M059J (cell line): ENCODE results near the gene ST6GALNAC5. TPM values are rescaled to one million over a fixed set of nuclear protein-coding genes. Genes with fewer than 3 reads are reported as not detected.
"Not testable (repeated sequence)": the region's sequence is repeated elsewhere in the genome, so short reads cannot be mapped to it uniquely, and the experiment has no call there.

Experiments
- DNase-seq: peaks from one replicate; pipeline ENCODE4 v3.0.0-alpha.2; 2012; ENCODE audit warnings: low read depth
- total RNA-seq: library from RNA; depleted of rRNA; stranded (reverse); fragments of >200 nt; shearing (Covaris generic); gene quantifications from 2 replicates; pipeline ENCODE4 v1.2.3, GENCODE V29; 2014; rRNA removed

Gene ST6GALNAC5
- total RNA-seq = 1.4 and 2.0 TPM in 2 replicates

GRCh38 chr1:76867342-76868130 lies at the start of gene ST6GALNAC5:
ST6GALNAC5 (plus strand) TSS chr1:76867480.
- DNase-seq = peak; percentile 40

- no peak for DNase-seq
These were observed 47.3 kb upstream of the ST6GALNAC5 start for GRCh38 chr1:76820028-76820427.

GRCh38 chr1:76822961-76823360 lies 44.3 kb upstream of the ST6GALNAC5 start:
- not testable (repeated sequence) for DNase-seq

GRCh38 chr1:76824106-76824505 lies 43.2 kb upstream of the ST6GALNAC5 start:
- DNase-seq = no peak

GRCh38 chr1:76826072-76826845 lies 41.0 kb upstream of the ST6GALNAC5 start:
- peak; percentile 70 for DNase-seq

GRCh38 chr1:76827066-76827465 lies 40.2 kb upstream of the ST6GALNAC5 start:
- DNase-seq = no peak

GRCh38 chr1:76830373-76830772 lies 36.9 kb upstream of the ST6GALNAC5 start:
- DNase-seq = no peak

- DNase-seq = no peak
These were observed 34.8 kb upstream of the ST6GALNAC5 start for GRCh38 chr1:76832521-76832920.

GRCh38 chr1:76833151-76833550 lies 34.1 kb upstream of the ST6GALNAC5 start:
- DNase-seq = no peak

- no peak for DNase-seq
These were observed 33.4 kb upstream of the ST6GALNAC5 start for GRCh38 chr1:76833856-76834255.

- peak; percentile 62 for DNase-seq
These were observed 32.1 kb upstream of the ST6GALNAC5 start for GRCh38 chr1:76835203-76835602.

- DNase-seq = peak; percentile 3
These were observed 27.0 kb upstream of the ST6GALNAC5 start for GRCh38 chr1:76840278-76840677.

GRCh38 chr1:76841460-76841859 lies 25.8 kb upstream of the ST6GALNAC5 start:
- DNase-seq = no peak

GRCh38 chr1:76843821-76844464 lies 23.3 kb upstream of the ST6GALNAC5 start:
- peak; percentile 44 for DNase-seq

- DNase-seq = no peak
These were observed 13.0 kb upstream of the ST6GALNAC5 start for GRCh38 chr1:76854255-76854654.

GRCh38 chr1:76856104-76856503 lies 11.2 kb upstream of the ST6GALNAC5 start:
- no peak for DNase-seq

- DNase-seq = no peak
These were observed 10.1 kb upstream of the ST6GALNAC5 start for GRCh38 chr1:76857138-76857537.

GRCh38 chr1:76857973-76858372 lies 9.3 kb upstream of the ST6GALNAC5 start:
- no peak for DNase-seq

GRCh38 chr1:76861149-76861548 lies 6.1 kb upstream of the ST6GALNAC5 start:
- DNase-seq = no peak

- peak; percentile 81 for DNase-seq
These were observed 4.8 kb upstream of the ST6GALNAC5 start for GRCh38 chr1:76862447-76862846.

GRCh38 chr1:76864383-76864782 lies 2.9 kb upstream of the ST6GALNAC5 start:
- DNase-seq = no peak

GRCh38 chr1:76865696-76866286 lies 1.5 kb upstream of the ST6GALNAC5 start:
- DNase-seq = no peak
